Activated naive CD4-positive, alpha-beta T cell treated with anti-CD3 and anti-CD28 coated beads for 36 hours (primary cell): ENCODE measurements around the gene IPCEF1. TPM values are rescaled to one million over a fixed set of nuclear protein-coding genes. Genes with fewer than 3 reads are reported as not detected.
A peak's percentile ranks its signal among the peaks of the same experiment; 100 is the strongest.
"Not testable (repeated sequence)": the region's sequence is repeated elsewhere in the genome, so short reads cannot be mapped to it uniquely, and the experiment has no call there.

Source experiments
- CTCF ChIA-PET: fragments of 350-600 bp; sonication (Branson Sonifier 250); formaldehyde crosslinking; loops from one replicate; lab custom pipeline; 2021; ENCODE audit warnings: antibody characterized with exemption; lab: Charles Lee
- DNase-seq: peaks from one replicate; pipeline ENCODE4 v3.0.0-alpha.2; 2020
- H3K27ac Mint-ChIP-seq: one replicate; pipeline ENCODE4 v1.8.0; 2021; ENCODE audit warnings: mild to moderate bottlenecking, mixed read lengths
- H3K27me3 Mint-ChIP-seq: one replicate; pipeline ENCODE4 v1.8.0; 2021; ENCODE audit warnings: low read depth, mixed read lengths
- H3K36me3 Mint-ChIP-seq: one replicate; pipeline ENCODE4 v1.8.0; 2021; ENCODE audit warnings: low read depth, mixed read lengths
- H3K4me1 Mint-ChIP-seq: one replicate; pipeline ENCODE4 v1.8.0; 2021; ENCODE audit warnings: low read depth, mixed read lengths
- H3K4me3 Mint-ChIP-seq: one replicate; pipeline ENCODE4 v1.8.0; 2021; ENCODE audit warnings: mild to moderate bottlenecking, moderate library complexity, mixed read lengths
- H3K9me3 Mint-ChIP-seq: one replicate; pipeline ENCODE4 v1.8.0; 2021; ENCODE audit warnings: mixed read lengths
- intact Hi-C: fragments of 100-400 bp; cut with micrococcal nuclease; formaldehyde crosslinking; loops from one replicate; pipeline ENCODE4 v1.15.1; 2023
- total RNA-seq, 2 experiments: library from RNA; stranded (reverse); gene quantifications; one replicate each; pipeline ENCODE4 v1.2.3, GENCODE V29; 2021

The IPCEF1 gene
- total RNA-seq, 2 experiments from 2014 or later: 24.4 to 25.2 TPM

GRCh38 chr6:154202958-154203357 is 153.6 kb downstream of the IPCEF1 start:
- no peak for DNase-seq
- CTCF ChIA-PET: interaction anchor here (0.8 kb wide), 1 partner anchor 21 kb away, joined by 3 read pairs; no protein-coding TSS in a partner anchor
- H3K4me1 Mint-ChIP-seq: peaks cover 58% of the 10 kb centered on the region
- intact Hi-C loops: no loop called here
- H3K27me3 Mint-ChIP-seq: no peaks in the 10 kb centered on the region
- H3K36me3 Mint-ChIP-seq: peaks cover 65% of the 10 kb centered on the region
- no peak overlapping the region for H3K27ac Mint-ChIP-seq
- peaks cover 1% of the 10 kb centered on the region for H3K9me3 Mint-ChIP-seq
- no peak overlapping the region for H3K4me3 Mint-ChIP-seq

GRCh38 chr6:154202339-154202738 is 154.3 kb downstream of the IPCEF1 start:
- no peak for DNase-seq
- Mint-ChIP-seq H3K36me3 (peaks cover 62% of the 10 kb centered on the region), H3K9me3 (peaks cover 1% of the 10 kb centered on the region), H3K4me3 (no peak overlapping the region), H3K27me3 (no peaks in the 10 kb centered on the region), H3K4me1 (peaks cover 65% of the 10 kb centered on the region), H3K27ac (no peak overlapping the region)
- intact Hi-C loops: no loop called here
- CTCF ChIA-PET: no interaction called here

GRCh38 chr6:154201688-154202087 is 154.9 kb downstream of the IPCEF1 start:
- intact Hi-C loops, H3K4me3 Mint-ChIP-seq, CTCF ChIA-PET, H3K9me3 Mint-ChIP-seq, H3K27me3 Mint-ChIP-seq, H3K27ac Mint-ChIP-seq, DNase-seq: not testable (repeated sequence)
- peaks cover 67% of the 10 kb centered on the region for H3K4me1 Mint-ChIP-seq
- peaks cover 59% of the 10 kb centered on the region for H3K36me3 Mint-ChIP-seq

- H3K4me1 Mint-ChIP-seq: peaks cover 60% of the 10 kb centered on the region
- H3K9me3 Mint-ChIP-seq: peaks cover 13% of the 10 kb centered on the region
- H3K27me3 Mint-ChIP-seq: no peaks in the 10 kb centered on the region
- peaks cover 46% of the 10 kb centered on the region for H3K36me3 Mint-ChIP-seq
- DNase-seq: no peak
- H3K27ac Mint-ChIP-seq: no peak overlapping the region
- peak overlapping the region; percentile 28 for H3K4me3 Mint-ChIP-seq
- CTCF ChIA-PET: interaction anchor here (0.6 to 1.0 kb wide), 3 partner anchors 15 to 80 kb away, joined by 3 to 5 read pairs (median 3); no protein-coding TSS in a partner anchor
- intact Hi-C loops: loop anchor here (1.0 to 2.0 kb wide), 4 partner anchors 21 to 47 kb away; no protein-coding TSS in a partner anchor
These were observed 159.3 kb downstream of the IPCEF1 start for GRCh38 chr6:154197196-154197860.

DNA sequence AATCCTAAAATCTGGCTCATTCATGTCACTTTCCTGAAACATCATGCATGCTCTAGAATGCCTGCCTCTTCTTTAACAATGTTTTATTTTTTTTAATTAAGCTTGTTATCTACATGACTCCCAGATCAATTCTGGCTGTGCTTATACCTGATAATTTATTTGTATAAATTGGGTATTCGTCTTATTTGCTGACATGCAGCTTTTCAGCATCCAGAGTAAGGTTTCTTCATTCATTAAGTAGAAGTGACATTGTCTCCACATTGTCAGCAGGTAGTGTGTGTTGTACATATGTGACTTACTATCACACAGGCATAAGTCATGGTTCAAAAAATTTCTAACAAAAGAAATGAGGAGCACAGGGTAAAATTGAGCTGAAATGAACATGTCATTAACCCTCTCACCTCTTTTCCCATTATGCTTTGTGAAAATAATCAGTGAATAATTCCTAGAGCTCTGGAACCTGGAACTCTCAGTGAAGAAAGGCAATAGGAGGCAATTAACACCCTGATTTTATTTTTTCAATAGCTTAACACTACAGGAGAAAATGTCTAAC is 160.2 kb downstream of the IPCEF1 start:
- CTCF ChIA-PET: interaction anchor here (0.5 to 1.2 kb wide), 8 partner anchors 14 to 499 kb away, joined by 3 to 5 read pairs (median 3); no protein-coding TSS in a partner anchor
- no peak for DNase-seq
- Mint-ChIP-seq H3K4me1 (peaks cover 54% of the 10 kb centered on the region), H3K36me3 (peaks cover 44% of the 10 kb centered on the region), H3K27ac (no peak overlapping the region), H3K9me3 (peaks cover 13% of the 10 kb centered on the region), H3K4me3 (no peak overlapping the region), H3K27me3 (no peaks in the 10 kb centered on the region)
- intact Hi-C loops: loop anchor here (2.0 kb wide), 3 partner anchors 32 to 48 kb away; no protein-coding TSS in a partner anchor

- peaks cover 8% of the 10 kb centered on the region for H3K9me3 Mint-ChIP-seq
- no peak overlapping the region for H3K4me3 Mint-ChIP-seq
- H3K36me3 Mint-ChIP-seq: peaks cover 46% of the 10 kb centered on the region
- DNase-seq: no peak
- CTCF ChIA-PET: no interaction called here
- no peaks in the 10 kb centered on the region for H3K27me3 Mint-ChIP-seq
- peaks cover 42% of the 10 kb centered on the region for H3K4me1 Mint-ChIP-seq
- H3K27ac Mint-ChIP-seq: no peak overlapping the region
- intact Hi-C loops: no loop called here
These were observed 168.9 kb downstream of the IPCEF1 start for GRCh38 chr6:154187714-154188113.

DNA sequence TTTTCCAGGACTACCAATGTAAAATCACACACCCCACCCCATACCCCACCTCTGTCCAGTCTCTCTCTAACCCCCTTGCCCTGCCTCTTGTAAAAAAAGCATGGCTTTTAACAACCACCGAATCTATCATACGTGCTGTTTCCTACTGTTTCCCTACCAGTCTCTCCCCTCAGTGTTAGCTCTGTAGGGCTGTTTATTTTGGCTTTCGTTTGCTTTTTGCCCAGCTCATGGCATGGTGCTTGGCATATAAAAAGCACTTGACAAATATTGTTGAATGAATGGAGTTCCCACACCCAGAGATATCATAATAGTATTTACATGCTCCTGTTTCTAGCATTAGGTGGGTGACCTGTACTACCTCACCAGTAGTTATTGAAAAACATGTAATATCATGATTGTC is 169.4 kb downstream of the IPCEF1 start:
- Mint-ChIP-seq H3K36me3 (peaks cover 46% of the 10 kb centered on the region), H3K27me3 (no peaks in the 10 kb centered on the region), H3K27ac (peak overlapping the region; percentile 33), H3K9me3 (peaks cover 8% of the 10 kb centered on the region), H3K4me1 (peaks cover 41% of the 10 kb centered on the region), H3K4me3 (no peak overlapping the region)
- intact Hi-C loops: no loop called here
- no peak for DNase-seq
- CTCF ChIA-PET: no interaction called here

GRCh38 chr6:154179434-154179833 is 177.2 kb downstream of the IPCEF1 start:
- Mint-ChIP-seq H3K9me3 (peaks cover 31% of the 10 kb centered on the region), H3K4me1 (peaks cover 56% of the 10 kb centered on the region), H3K27me3 (no peaks in the 10 kb centered on the region), H3K4me3 (no peak overlapping the region), H3K36me3 (peaks cover 45% of the 10 kb centered on the region), H3K27ac (no peak overlapping the region)
- intact Hi-C loops: no loop called here
- CTCF ChIA-PET: no interaction called here
- DNase-seq: no peak

DNA sequence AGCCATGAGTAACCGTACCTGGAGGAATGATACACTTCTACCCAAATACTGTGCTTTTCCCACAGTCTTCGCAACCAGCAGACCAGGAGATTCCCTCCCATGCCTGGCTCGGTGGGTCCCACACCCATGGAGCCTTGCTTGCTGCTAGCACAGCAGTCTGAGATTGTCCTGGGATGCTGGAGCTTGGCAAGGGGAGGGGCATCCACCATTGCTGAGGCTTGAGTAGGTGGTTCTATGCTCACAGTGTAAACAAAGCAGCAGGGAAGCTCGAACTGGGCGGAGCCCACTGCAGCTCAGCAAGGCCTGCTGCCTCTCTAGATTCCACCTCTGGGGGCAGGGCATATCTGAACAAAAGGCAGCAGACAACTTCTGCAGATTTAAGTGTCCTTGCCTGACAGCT is 184.2 kb downstream of the IPCEF1 start:
- H3K4me3 Mint-ChIP-seq, H3K27me3 Mint-ChIP-seq, intact Hi-C loops, H3K27ac Mint-ChIP-seq, DNase-seq: not testable (repeated sequence)
- peaks cover 66% of the 10 kb centered on the region for H3K4me1 Mint-ChIP-seq
- CTCF ChIA-PET: interaction anchor here (1.2 to 1.7 kb wide), 4 partner anchors 14 to 83 kb away, joined by 3 to 6 read pairs (median 4); no protein-coding TSS in a partner anchor
- peaks cover 34% of the 10 kb centered on the region for H3K9me3 Mint-ChIP-seq
- peaks cover 63% of the 10 kb centered on the region for H3K36me3 Mint-ChIP-seq

DNA sequence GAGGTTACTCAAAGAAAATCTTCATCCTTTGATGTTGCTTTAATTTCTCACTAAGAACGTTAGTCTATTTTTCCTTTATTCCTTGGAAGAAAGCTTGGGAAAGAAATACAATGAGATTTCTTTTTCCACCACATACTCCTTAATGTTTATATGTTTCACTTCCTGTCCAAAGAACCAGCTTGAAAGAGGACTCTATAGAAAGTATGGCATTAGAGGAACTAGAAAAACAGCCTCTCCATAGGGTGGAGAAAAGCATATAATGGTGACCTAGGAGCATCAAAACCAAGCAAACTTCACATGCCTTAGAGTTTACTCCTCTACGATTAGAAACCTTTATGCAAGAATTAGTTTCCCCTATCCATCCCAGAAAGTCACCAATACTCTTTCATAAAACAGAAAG is 186.5 kb downstream of the IPCEF1 start:
- Mint-ChIP-seq H3K9me3 (peaks cover 15% of the 10 kb centered on the region), H3K36me3 (peaks cover 50% of the 10 kb centered on the region), H3K27ac (no peak overlapping the region), H3K4me1 (peaks cover 73% of the 10 kb centered on the region), H3K27me3 (no peaks in the 10 kb centered on the region), H3K4me3 (no peak overlapping the region)
- CTCF ChIA-PET: interaction anchor here (0.9 to 1.6 kb wide), 4 partner anchors 13 to 116 kb away, joined by 3 to 6 read pairs (median 4); no protein-coding TSS in a partner anchor
- no peak for DNase-seq
- intact Hi-C loops: no loop called here

GRCh38 chr6:154169193-154169847 is 187.3 kb downstream of the IPCEF1 start:
- Mint-ChIP-seq H3K27me3 (no peaks in the 10 kb centered on the region), H3K27ac (no peak overlapping the region), H3K4me3 (no peak overlapping the region), H3K4me1 (peaks cover 72% of the 10 kb centered on the region), H3K9me3 (peaks cover 14% of the 10 kb centered on the region), H3K36me3 (peaks cover 46% of the 10 kb centered on the region)
- CTCF ChIA-PET: interaction anchor here (1.1 to 1.6 kb wide), 3 partner anchors 12 to 117 kb away, joined by 3 to 6 read pairs (median 3); no protein-coding TSS in a partner anchor
- DNase-seq: peak; percentile 46
- intact Hi-C loops: loop anchor here (1.0 kb wide), 1 partner anchor 8 kb away; no protein-coding TSS in a partner anchor

GRCh38 chr6:154167126-154167525 is 189.5 kb downstream of the IPCEF1 start:
- intact Hi-C loops: no loop called here

More at GRCh38 chr6:154167126-154167525, 189.5 kb downstream of the IPCEF1 start:
- Mint-ChIP-seq H3K4me1 (peaks cover 58% of the 10 kb centered on the region), H3K4me3 (no peak overlapping the region), H3K9me3 (peaks cover 2% of the 10 kb centered on the region), H3K27me3 (no peaks in the 10 kb centered on the region), H3K36me3 (peaks cover 30% of the 10 kb centered on the region), H3K27ac (no peak overlapping the region)
- DNase-seq: no peak
- CTCF ChIA-PET: interaction anchor here (2.7 kb wide), 1 partner anchor 17 kb away, joined by 6 read pairs; no protein-coding TSS in a partner anchor
